HepG2 (cell line): Measurements from ENCODE around the gene HMGCS2. TPM values are rescaled to one million over a fixed set of nuclear protein-coding genes. Genes with fewer than 3 reads are reported as not detected.

Source experiments
- DNMT3B ChIP-seq: conservative IDR thresholded peaks from 2 replicates; pipeline ENCODE4 v1.6.1; 2016; ENCODE audit warnings: missing biosample characterization, control low read depth
- GZF1 ChIP-seq: sonication (generic); formaldehyde crosslinking; IDR thresholded peaks from 2 replicates; pipeline ENCODE4 v1.5.1; 2020; ENCODE audit warnings: mild to moderate bottlenecking, missing genetic modification reagents
- HBP1 ChIP-seq: IDR thresholded peaks from 2 replicates; pipeline ENCODE4 v1.6.1; 2016; ENCODE audit warnings: low read depth, control low read depth
- HOXA3 ChIP-seq: sonication (generic); formaldehyde crosslinking; IDR thresholded peaks from 2 replicates; pipeline ENCODE4 v1.5.0; 2020; ENCODE audit warnings: missing genetic modification reagents
- HOXA5 ChIP-seq: sonication (generic); formaldehyde crosslinking; IDR thresholded peaks from 2 replicates; pipeline ENCODE4 v1.4.0; 2020; ENCODE audit warnings: missing genetic modification reagents
- KLF9 ChIP-seq: IDR thresholded peaks from 2 replicates; pipeline ENCODE4 v1.6.1; 2016; ENCODE audit warnings: low read depth
- MBNL3 ChIP-seq: fragments of 250-450 bp; sonication (Bioruptor Pico); conservative IDR thresholded peaks from 2 replicates; pipeline ENCODE4 v1.8.0; 2022; ENCODE audit warnings: mild to moderate bottlenecking, inconsistent platforms
- MED13 ChIP-seq: sonication (generic); formaldehyde crosslinking; IDR thresholded peaks from 2 replicates; pipeline ENCODE4 v1.5.0; 2020; ENCODE audit warnings: missing genetic modification reagents
- SAP130 ChIP-seq: IDR thresholded peaks from 2 replicates; pipeline ENCODE4 v1.6.1; 2016; ENCODE audit warnings: low read depth
- SMAD3 ChIP-seq: sonication (generic); formaldehyde crosslinking; IDR thresholded peaks from 2 replicates; pipeline ENCODE4 v1.4.0; 2020; ENCODE audit warnings: missing genetic modification reagents
- THAP7 ChIP-seq: sonication (generic); formaldehyde crosslinking; IDR thresholded peaks from 2 replicates; pipeline ENCODE4 v1.8.1; 2023; ENCODE audit warnings: mild to moderate bottlenecking, missing genetic modification reagents
- WIZ ChIP-seq: sonication (generic); formaldehyde crosslinking; IDR thresholded peaks from 2 replicates; pipeline ENCODE4 v1.5.1; 2020; ENCODE audit warnings: mild to moderate bottlenecking, missing genetic modification reagents
- ZNF607 ChIP-seq: sonication (generic); formaldehyde crosslinking; IDR thresholded peaks from 2 replicates; pipeline ENCODE4 v1.5.1; 2020; ENCODE audit warnings: missing genetic modification reagents, mild to moderate bottlenecking, borderline replicate concordance
- ZNF672 ChIP-seq: sonication (generic); formaldehyde crosslinking; IDR thresholded peaks from 2 replicates; pipeline ENCODE4 v1.8.1; 2022; ENCODE audit warnings: missing genetic modification reagents
- ZNF746 ChIP-seq: sonication (generic); formaldehyde crosslinking; IDR thresholded peaks from 2 replicates; pipeline ENCODE4 v1.8.0; 2022; ENCODE audit warnings: mild to moderate bottlenecking, missing genetic modification reagents
- ZZZ3 ChIP-seq: sonication (generic); formaldehyde crosslinking; IDR thresholded peaks from 2 replicates; pipeline ENCODE4 v1.4.0; 2020; ENCODE audit warnings: missing genetic modification reagents, mild to moderate bottlenecking, borderline replicate concordance
- polyA plus RNA-seq, 8 experiments: library from polyadenylated mRNA; depleted of rRNA in 3 of 8; stranded (reverse) in 7 of 8; unstranded in 1 of 8; fragments of >200 nt; fragmentation: Illumina TruSeq in 4 of 8; extraction: Trizol in 4 of 8; gene quantifications; 2 replicates each; pipeline versions ENCODE4 v1.2.1 to v1.2.3, GENCODE V29; 2011 to 2016; ENCODE audit warnings: low read depth in 4 of 8, missing spikeins in 1 of 8, mixed read lengths in 1 of 8; ENCODE audit not compliant: insufficient read depth in 1 of 8
- total RNA-seq, 5 experiments: library from RNA; depleted of rRNA; stranded (reverse); fragments of >200 nt; fragmentation: Illumina TruSeq; extraction: Trizol; gene quantifications; 2 replicates each; pipeline ENCODE4 v1.2.3, GENCODE V29; 2016; ENCODE audit warnings: low read depth in 1 of 5
- TF ChIP-seq, protein P1 (sequence below): sonication (generic); formaldehyde crosslinking; IDR thresholded peaks from 2 replicates; pipeline ENCODE4 v1.5.1; 2020; ENCODE audit warnings: mild to moderate bottlenecking, missing genetic modification reagents, moderate library complexity
- TF ChIP-seq, protein P2 (sequence below): sonication (generic); formaldehyde crosslinking; IDR thresholded peaks from 2 replicates; pipeline ENCODE4 v1.4.0; 2020; ENCODE audit warnings: missing genetic modification reagents, borderline replicate concordance
- TF ChIP-seq, protein P3 (sequence below): sonication (generic); formaldehyde crosslinking; IDR thresholded peaks from 2 replicates; pipeline ENCODE4 v1.9.0; 2022; ENCODE audit warnings: low read depth, missing genetic modification reagents
- TF ChIP-seq, protein P4 (sequence below): conservative IDR thresholded peaks from 2 replicates; pipeline ENCODE4 v1.6.1; 2018; ENCODE audit warnings: missing genetic modification reagents

HMGCS2 gene
- total and polyA plus RNA-seq, 2 of the 13 experiments (the other 11 are each of a cell fraction or from before 2014, with no cell fraction given) = 0.44 to 1.5 TPM

DNA sequence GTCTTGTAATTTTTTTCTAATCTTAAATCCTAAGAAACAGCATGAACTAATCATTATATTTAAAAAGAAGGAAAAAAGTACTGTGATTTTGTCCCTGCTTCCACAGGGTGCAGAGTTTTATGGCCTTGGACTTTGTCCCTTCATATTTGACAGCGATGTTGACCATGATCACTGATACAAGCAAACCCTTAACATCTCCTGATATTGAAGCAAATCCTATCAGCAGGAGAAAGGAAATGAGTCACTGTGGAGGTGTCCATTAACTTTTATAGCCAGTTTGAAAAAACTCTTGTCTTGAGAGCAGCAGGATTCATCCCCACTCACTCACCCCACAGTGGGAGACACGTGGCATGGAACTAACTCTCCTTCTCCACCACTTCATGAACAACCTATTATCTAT lies 47.7 kb upstream of the HMGCS2 start (continued):
- TF ChIP-seq MBNL3 (CRISPR knock-in tag) = no peak
- no peak for TF ChIP-seq SMAD3
- TF ChIP-seq, protein P1, sequence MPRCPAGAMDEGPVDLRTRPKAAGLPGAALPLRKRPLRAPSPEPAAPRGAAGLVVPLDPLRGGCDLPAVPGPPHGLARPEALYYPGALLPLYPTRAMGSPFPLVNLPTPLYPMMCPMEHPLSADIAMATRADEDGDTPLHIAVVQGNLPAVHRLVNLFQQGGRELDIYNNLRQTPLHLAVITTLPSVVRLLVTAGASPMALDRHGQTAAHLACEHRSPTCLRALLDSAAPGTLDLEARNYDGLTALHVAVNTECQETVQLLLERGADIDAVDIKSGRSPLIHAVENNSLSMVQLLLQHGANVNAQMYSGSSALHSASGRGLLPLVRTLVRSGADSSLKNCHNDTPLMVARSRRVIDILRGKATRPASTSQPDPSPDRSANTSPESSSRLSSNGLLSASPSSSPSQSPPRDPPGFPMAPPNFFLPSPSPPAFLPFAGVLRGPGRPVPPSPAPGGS = no peak
- no peak for TF ChIP-seq HOXA5 (CRISPR knock-in tag)
- no peak for TF ChIP-seq GZF1 (CRISPR knock-in tag)
- TF ChIP-seq MED13 (CRISPR knock-in tag) = no peak
- no peak for TF ChIP-seq ZNF746 (CRISPR knock-in tag)
- no peak; the same call in 1 of the 2 replicates for TF ChIP-seq HOXA3 (CRISPR knock-in tag)
- no peak for TF ChIP-seq THAP7
- no peak for TF ChIP-seq ZZZ3 (CRISPR knock-in tag)
- TF ChIP-seq, protein P2, sequence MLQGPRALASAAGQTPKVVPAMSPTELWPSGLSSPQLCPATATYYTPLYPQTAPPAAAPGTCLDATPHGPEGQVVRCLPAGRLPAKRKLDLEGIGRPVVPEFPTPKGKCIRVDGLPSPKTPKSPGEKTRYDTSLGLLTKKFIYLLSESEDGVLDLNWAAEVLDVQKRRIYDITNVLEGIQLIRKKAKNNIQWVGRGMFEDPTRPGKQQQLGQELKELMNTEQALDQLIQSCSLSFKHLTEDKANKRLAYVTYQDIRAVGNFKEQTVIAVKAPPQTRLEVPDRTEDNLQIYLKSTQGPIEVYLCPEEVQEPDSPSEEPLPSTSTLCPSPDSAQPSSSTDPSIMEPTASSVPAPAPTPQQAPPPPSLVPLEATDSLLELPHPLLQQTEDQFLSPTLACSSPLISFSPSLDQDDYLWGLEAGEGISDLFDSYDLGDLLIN = no peak
- TF ChIP-seq ZNF672 (CRISPR knock-in tag) = no peak
- TF ChIP-seq ZNF607 (CRISPR knock-in tag) = no peak
- peak; percentile 60 for TF ChIP-seq SAP130 (CRISPR knock-in tag)
- no peak for TF ChIP-seq DNMT3B (CRISPR knock-in tag)
- TF ChIP-seq KLF9 (CRISPR knock-in tag) = no peak
- TF ChIP-seq HBP1 = no peak
- no peak for TF ChIP-seq WIZ
- TF ChIP-seq, protein P3, sequence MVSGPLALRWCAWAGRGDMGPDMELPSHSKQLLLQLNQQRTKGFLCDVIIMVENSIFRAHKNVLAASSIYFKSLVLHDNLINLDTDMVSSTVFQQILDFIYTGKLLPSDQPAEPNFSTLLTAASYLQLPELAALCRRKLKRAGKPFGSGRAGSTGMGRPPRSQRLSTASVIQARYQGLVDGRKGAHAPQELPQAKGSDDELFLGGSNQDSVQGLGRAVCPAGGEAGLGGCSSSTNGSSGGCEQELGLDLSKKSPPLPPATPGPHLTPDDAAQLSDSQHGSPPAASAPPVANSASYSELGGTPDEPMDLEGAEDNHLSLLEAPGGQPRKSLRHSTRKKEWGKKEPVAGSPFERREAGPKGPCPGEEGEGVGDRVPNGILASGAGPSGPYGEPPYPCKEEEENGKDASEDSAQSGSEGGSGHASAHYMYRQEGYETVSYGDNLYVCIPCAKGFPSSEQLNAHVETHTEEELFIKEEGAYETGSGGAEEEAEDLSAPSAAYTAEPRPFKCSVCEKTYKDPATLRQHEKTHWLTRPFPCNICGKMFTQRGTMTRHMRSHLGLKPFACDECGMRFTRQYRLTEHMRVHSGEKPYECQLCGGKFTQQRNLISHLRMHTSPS (CRISPR knock-in tag) = no peak
- TF ChIP-seq, protein P4, sequence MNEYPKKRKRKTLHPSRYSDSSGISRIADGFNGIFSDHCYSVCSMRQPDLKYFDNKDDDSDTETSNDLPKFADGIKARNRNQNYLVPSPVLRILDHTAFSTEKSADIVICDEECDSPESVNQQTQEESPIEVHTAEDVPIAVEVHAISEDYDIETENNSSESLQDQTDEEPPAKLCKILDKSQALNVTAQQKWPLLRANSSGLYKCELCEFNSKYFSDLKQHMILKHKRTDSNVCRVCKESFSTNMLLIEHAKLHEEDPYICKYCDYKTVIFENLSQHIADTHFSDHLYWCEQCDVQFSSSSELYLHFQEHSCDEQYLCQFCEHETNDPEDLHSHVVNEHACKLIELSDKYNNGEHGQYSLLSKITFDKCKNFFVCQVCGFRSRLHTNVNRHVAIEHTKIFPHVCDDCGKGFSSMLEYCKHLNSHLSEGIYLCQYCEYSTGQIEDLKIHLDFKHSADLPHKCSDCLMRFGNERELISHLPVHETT = no peak
